ENCODE measurements around the gene ESF1.

DNA sequence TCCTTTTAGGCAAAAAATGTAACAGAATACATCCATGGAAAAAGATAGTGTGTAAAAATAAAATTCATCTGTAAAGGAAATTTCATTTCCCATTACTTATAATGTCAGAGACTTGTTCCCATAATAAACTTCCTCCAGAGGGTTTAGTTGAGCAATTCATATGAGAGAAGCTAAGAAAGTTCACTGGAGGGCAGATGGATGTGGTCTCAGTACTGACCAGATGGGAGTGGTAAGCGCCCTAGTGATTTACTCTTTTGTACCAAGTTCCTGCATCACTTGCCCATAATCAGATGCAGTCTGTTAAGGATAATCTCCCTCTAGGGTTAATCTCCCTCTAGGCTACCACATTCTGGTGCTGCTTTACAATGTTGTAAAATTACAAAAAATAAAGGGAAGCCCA is 61.7 kb downstream of the ESF1 start:
- TF ChIP-seq, protein P1, sequence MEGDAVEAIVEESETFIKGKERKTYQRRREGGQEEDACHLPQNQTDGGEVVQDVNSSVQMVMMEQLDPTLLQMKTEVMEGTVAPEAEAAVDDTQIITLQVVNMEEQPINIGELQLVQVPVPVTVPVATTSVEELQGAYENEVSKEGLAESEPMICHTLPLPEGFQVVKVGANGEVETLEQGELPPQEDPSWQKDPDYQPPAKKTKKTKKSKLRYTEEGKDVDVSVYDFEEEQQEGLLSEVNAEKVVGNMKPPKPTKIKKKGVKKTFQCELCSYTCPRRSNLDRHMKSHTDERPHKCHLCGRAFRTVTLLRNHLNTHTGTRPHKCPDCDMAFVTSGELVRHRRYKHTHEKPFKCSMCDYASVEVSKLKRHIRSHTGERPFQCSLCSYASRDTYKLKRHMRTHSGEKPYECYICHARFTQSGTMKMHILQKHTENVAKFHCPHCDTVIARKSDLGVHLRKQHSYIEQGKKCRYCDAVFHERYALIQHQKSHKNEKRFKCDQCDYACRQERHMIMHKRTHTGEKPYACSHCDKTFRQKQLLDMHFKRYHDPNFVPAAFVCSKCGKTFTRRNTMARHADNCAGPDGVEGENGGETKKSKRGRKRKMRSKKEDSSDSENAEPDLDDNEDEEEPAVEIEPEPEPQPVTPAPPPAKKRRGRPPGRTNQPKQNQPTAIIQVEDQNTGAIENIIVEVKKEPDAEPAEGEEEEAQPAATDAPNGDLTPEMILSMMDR (IDR thresholded peaks at IDR 0.05; ENCODE audit: poor library complexity), result no peak
- TF ChIP-seq EZH2 (IDR thresholded peaks at IDR 0.05; ENCODE audit: borderline replicate concordance) (no peak), EZH2phosphoT487 (IDR thresholded peaks at IDR 0.05; ENCODE audit: low read depth, severe bottlenecking, unreplicated experiment) (no peak)
